AG04449 (cell line): ENCODE measurements around the gene GP5.

ENCODE experiments used
- CTCF ChIA-PET: fragments of 350-600 bp; formaldehyde crosslinking; extraction: SDS; loops from one replicate; lab custom pipeline; 2021; ENCODE audit warnings: antibody characterized with exemption; lab: Yijun Ruan, JAX
- POLR2A ChIA-PET: fragments of 400-600, 350-600 bp; formaldehyde crosslinking; extraction: SDS; loops from one replicate; lab custom pipeline; 2020; ENCODE audit warnings: antibody characterized with exemption, inconsistent platforms; lab: Yijun Ruan, JAX
- DNase-seq: peaks from one replicate; pipeline ENCODE4 v3.0.0-alpha.2; 2010; ENCODE audit warnings: low read depth, low spot score
- H3K4me3 ChIP-seq: 2 replicates; pipeline ENCODE4 v1.5.1; 2011; ENCODE audit warnings: low read depth, mild to moderate bottlenecking, control low read depth, low read length
- TF ChIP-seq, protein P1 (sequence below): IDR thresholded peaks from one replicate; pipeline ENCODE4 v1.5.1; 2011; ENCODE audit warnings: mild to moderate bottlenecking, moderate library complexity, low read length, control low read depth, inconsistent platforms; ENCODE audit not compliant: insufficient read depth; ENCODE audit errors: missing control alignments

The GP5 gene

DNA sequence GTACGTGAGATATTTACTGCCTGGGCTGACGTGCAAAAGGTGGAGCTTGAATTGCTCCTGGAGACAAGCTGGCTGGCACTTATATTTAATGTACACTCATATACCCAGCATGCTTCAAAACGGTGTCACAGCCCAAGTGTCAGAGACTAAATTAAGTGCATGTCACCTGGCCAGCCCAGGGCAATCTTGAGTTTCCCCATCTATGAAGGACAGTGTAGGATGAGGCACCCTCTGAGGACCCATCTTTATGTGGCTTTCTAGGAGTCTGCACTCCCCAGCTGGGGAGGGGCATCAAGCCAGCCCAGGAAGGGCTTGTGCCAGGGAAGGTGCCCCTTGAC lies 34.8 kb downstream of the GP5 start:
- no peak overlapping the region for H3K4me3 ChIP-seq
- CTCF ChIA-PET: interaction anchor here (1.1 to 17.5 kb wide), 5 partner anchors 10 to 40 kb away, joined by 4 to 274 read pairs (median 11); partner anchors contain the start of gene CPN2

DNA sequence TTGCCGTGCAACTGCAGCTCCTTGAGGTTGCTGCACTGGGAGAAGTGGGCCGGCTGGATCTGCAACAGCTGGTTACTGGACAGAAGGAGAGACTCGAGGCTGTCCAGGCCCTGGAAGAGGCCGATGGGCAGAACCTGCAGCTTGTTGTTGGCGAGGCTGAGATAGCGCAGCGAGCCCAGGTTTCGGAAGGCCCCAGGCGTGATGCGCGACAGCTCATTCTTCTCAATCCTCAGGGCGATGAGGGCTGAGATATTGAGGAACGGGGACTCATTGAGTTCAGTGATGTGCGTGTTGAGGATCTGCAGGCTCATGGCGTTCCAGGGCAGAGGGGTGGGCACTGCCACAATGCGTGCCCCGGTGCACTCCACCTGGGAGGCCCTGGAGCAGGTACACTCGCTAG lies 38.5 kb downstream of the GP5 start:
- DNase-seq: no peak
- TF ChIP-seq, protein P1, sequence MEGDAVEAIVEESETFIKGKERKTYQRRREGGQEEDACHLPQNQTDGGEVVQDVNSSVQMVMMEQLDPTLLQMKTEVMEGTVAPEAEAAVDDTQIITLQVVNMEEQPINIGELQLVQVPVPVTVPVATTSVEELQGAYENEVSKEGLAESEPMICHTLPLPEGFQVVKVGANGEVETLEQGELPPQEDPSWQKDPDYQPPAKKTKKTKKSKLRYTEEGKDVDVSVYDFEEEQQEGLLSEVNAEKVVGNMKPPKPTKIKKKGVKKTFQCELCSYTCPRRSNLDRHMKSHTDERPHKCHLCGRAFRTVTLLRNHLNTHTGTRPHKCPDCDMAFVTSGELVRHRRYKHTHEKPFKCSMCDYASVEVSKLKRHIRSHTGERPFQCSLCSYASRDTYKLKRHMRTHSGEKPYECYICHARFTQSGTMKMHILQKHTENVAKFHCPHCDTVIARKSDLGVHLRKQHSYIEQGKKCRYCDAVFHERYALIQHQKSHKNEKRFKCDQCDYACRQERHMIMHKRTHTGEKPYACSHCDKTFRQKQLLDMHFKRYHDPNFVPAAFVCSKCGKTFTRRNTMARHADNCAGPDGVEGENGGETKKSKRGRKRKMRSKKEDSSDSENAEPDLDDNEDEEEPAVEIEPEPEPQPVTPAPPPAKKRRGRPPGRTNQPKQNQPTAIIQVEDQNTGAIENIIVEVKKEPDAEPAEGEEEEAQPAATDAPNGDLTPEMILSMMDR: no peak
- POLR2A ChIA-PET: no interaction called here
- CTCF ChIA-PET: interaction anchor here (1.2 to 17.5 kb wide), 3 partner anchors 18 to 26 kb away, joined by 3 to 274 read pairs (median 4); no protein-coding TSS in a partner anchor
- no peak overlapping the region for H3K4me3 ChIP-seq

More for the DNA sequence above, 34.8 kb downstream of the GP5 start:
- TF ChIP-seq, protein P1: no peak
- POLR2A ChIA-PET: interaction anchor here (1.8 kb wide), 1 partner anchor 14 kb away, joined by 8 read pairs; no protein-coding TSS in a partner anchor
- DNase-seq: no peak

DNA sequence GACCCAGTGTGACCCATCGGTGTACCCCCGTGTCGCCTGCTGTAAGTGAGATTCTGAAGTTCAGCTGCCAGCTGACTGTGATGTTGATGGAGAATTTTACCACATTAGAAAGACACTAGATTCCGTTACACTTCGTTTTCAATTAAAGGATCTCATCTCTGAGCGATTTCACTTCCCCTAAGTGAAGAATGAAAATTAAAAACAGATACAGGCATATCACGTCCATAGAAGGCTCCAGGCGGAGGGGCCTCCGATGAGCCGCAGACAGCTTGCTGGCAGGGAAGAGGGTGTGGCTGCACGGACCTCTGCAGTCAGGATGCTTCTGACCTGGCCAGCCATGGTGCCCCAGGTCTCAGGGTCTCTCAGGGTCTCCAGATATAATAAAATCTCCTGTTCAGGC lies 41.4 kb downstream of the GP5 start:
- DNase-seq: no peak
- no peak overlapping the region for H3K4me3 ChIP-seq
- TF ChIP-seq, protein P1: no peak
- CTCF ChIA-PET: interaction anchor here (0.9 to 17.5 kb wide), 6 partner anchors 9 to 46 kb away, joined by 3 to 274 read pairs (median 4); no protein-coding TSS in a partner anchor
- POLR2A ChIA-PET: no interaction called here

DNA sequence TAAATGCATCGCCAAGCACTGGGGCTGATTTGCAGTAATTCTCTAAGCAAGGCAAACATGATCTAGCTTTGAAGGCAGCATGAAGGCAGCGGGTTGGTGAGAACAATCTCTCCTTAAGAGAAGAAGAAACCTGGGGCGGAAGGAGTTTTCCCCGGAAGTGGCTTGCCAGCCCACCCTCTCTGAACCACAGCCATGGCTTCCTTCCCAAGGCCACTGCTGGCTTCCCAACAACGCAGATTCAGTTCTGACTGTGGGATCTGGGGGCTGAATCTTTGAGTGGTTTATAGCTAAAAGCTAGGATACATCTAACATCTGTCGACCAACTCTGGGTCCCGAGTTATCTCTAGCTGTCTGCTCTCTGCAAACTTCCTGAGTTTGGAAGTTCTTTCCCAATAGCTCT lies 43.7 kb downstream of the GP5 start:
- CTCF ChIA-PET: interaction anchor here (1.0 to 17.5 kb wide), 3 partner anchors 13 to 49 kb away, joined by 3 to 274 read pairs (median 4); no protein-coding TSS in a partner anchor
- POLR2A ChIA-PET: interaction anchor here (0.7 kb wide), 1 partner anchor 23 kb away, joined by 3 read pairs; no protein-coding TSS in a partner anchor
- TF ChIP-seq, protein P1: no peak
- DNase-seq: no peak
- H3K4me3 ChIP-seq: no peak overlapping the region

DNA sequence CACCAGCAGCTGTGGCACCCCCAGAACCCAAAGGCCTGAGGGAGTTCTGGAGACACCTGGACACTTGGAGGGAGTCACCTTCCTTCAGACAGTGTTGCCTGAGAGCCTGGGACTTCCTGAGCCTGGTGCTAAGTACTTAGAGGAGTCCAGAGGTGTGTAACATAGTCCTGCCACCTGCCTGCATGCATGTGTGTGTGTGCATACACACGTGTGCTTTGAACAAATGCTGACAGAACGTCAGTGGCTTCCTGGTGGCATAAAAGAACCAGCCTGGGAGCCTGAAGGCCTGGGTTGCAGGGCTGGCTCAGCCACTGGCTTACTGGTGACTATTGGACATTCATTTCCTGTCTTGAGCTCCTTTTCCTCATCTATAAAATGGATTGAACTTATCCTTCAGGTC lies 44.8 kb downstream of the GP5 start:
- ChIA-PET CTCF (interaction anchor here (1.2 to 17.5 kb wide), 2 partner anchors 10 to 12 kb away, joined by 4 to 274 read pairs; no protein-coding TSS in a partner anchor), POLR2A (no interaction called here)
- DNase-seq: no peak
- TF ChIP-seq, protein P1: no peak
- no peak overlapping the region for H3K4me3 ChIP-seq

DNA sequence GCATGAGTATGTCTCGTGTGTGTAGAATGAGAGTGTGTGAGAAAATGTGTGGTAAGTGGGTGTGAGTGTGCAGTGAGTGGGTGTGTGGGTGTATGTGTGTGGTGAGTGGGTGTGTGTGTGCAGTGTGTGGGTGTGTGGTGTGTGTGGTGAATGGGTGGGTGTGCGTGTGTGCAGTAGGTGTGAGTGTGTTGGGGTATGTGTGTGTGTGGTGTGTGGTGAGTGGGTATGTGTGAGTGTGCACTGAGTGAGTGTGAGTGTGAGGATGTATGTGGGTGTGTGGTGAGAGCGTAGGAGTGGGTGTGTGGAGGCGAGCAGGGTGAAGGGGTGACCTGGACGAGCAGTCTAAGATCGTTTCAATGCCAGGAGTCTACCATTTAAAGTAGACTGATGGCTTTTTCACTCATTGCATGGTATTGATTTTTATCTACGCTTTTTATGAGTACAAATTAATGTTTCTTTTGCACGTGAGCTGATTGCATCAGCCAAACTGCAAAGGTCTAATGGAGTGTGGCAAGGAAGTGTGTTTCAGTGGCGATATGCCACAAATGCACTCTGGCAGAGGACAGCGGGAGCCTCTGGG lies 46.3 kb downstream of the GP5 start:
- TF ChIP-seq, protein P1: no peak
- POLR2A ChIA-PET: no interaction called here
- no peak overlapping the region for H3K4me3 ChIP-seq
- CTCF ChIA-PET: interaction anchor here (17.5 kb wide), 1 partner anchor 10 kb away, joined by 274 read pairs; no protein-coding TSS in a partner anchor
- DNase-seq: no peak
